HG02571 (cell line): ENCODE results near the gene TUBA4A.
"Not testable (repeated sequence)": the region's sequence is repeated elsewhere in the genome, so short reads cannot be mapped to it uniquely, and the experiment has no call there.

Source experiments
- ATAC-seq: cut with Tn5 transposase; IDR thresholded peaks from one replicate; pipeline ENCODE4 v1.9.1; 2021; ENCODE audit warnings: mild to moderate bottlenecking, moderate library complexity; ENCODE audit not compliant: unreplicated experiment

Gene TUBA4A

DNA sequence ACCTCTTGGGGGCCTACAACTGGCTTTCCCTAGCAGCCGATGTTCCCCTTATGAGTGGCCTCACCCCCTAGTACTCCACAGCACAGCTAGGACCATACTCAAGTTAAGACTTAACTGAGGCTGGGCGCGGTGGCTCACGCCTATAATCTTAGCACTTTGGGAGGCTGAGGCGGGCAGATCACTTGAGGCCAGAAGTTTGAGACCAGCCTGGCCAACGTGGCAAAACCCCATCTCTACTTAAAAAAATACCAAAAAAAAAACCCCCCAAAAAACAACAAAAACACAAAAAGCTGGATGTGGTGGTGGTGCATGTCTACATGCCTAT is 33.4 kb upstream of the TUBA4A start:
- not testable (repeated sequence) for ATAC-seq

DNA sequence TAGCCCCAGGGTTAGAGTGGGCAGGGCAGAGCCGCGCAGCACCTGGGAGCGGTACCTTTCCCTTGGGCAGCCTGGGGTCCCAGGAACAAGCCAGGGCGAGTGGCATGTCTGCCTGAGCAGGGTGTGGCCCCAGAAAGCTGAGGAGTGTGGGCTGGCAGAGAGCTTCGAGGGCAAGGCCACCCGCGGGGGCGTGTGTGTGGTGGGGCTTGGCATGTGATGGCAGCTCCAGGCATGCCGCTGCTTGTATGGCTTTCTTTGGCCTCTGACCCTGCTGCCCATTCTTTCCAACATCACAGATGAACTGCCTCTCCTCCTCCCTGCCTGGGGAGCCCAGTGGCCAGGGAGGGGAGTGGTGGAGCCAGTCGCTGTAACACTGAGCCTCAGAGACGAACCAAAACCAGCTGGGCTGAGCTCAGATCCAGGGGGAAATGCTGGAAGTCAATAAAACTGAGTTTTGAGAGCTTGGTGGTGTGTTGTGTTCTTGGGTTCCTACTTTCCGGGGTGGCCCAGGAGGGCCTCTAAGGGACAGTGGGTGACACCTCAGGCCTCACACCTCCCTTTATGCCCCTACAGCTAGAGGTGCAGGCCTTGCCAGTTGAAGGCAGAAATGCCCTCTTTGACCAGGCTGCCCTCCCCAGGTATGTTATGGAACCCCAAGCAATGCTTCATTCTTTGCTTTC is 32.9 kb upstream of the TUBA4A start:
- no peak for ATAC-seq

GRCh38 chr2:219285894-219286425 is 32.2 kb upstream of the TUBA4A start:
- ATAC-seq = no peak

- ATAC-seq = no peak
Measured at GRCh38 chr2:219285373-219285735, 31.6 kb upstream of the TUBA4A start.

GRCh38 chr2:219284501-219285372 is 31.0 kb upstream of the TUBA4A start:
- no peak for ATAC-seq

GRCh38 chr2:219282943-219283581 is 29.3 kb upstream of the TUBA4A start:
- ATAC-seq = no peak

DNA sequence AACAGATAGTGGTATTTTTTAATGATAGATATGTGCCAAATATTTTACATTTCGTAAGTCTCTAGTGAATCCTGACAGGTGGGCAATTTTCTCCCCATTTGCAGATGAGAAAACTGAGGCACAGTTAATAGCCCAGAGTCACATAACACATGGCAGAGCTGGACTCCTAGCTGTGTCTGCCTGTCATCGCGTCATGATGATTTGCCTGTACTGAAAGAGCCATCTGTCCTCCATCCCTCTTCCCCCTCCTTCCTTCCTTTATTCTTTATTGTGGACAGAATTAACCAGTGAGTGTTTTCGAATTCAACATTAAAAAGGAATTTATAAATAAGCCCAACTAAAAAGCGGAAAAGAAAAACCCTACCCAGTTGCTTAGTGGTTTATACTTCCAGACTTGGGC is 28.7 kb upstream of the TUBA4A start:
- no peak for ATAC-seq

DNA sequence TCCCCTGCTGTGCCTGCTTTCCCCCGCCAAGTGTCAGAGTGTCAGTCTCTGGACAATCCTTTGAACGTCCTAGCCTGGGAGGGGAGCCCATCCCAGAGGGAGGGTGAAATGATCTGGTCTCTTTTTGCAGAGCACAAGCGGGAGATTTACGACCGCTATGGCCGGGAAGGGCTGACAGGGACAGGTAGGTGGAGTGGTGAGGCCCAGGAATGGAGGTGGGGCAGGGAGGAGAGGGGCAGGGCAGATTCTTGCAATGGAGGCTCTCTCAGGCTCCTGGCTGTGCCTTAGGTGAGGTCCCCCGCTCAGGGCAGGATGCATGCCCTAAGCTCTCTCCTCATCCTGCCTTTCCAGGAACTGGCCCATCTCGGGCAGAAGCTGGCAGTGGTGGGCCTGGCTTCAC is 27.9 kb upstream of the TUBA4A start:
- no peak for ATAC-seq

DNA sequence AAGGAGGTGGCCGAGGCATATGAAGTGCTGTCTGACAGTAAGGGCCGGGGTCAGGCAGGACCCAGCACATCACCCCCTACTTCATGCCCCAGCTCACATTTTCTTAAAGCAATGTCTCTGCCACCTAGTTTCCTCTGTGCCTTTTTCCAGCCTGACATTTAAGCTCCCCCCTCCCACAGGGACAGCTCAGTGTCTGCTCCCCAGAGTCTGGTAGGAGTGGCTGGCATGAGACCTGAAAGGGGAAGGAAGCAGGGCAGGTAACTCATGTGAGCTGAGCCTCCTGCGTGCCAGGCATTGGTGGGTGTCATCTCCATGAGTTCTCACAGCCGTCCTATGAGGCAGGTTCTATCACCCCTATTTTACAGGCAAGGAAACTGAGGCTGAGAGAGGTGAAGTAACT is 26.9 kb upstream of the TUBA4A start:
- ATAC-seq = no peak

- no peak for ATAC-seq
Measured at GRCh38 chr2:219279916-219280516, 26.3 kb upstream of the TUBA4A start.

DNA sequence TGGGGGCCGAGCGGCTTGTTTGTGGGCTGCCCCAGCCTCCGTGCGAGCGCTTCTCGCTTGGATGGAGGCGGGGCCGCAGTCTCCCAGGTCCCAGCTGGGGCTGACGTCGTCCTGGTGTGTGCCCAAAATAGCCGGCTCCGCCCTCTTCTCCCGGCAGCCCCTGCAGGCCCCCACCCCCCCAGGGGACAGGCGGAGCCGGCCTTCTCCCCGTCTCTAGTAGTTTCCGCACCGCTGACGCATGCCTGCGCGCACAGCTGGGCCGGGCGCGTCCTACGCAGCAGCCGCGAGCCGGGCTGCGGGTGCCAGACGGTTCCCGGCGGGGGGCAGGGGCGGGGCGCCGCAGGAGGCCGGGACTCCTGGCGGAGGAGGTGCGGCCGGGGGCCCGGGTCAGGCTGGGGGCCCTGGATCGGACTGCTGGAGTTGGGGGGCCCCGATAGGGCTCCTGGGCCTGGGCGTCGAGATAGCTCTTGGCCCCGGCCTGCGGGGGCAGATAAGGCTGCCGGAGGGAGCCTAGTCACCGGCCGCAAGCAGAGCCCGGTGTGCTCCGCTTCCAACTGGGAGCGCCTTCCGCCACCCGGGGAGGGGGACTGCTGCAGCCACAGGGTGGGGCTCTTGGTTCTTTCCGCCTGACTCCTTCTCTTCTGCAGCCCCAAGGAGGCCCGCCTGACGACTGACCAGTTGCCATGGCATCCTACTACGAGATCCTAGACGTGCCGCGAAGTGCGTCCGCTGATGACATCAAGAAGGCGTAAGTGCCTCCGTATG is 25.6 kb upstream of the TUBA4A start, which contains the start of gene DNAJB2:
TSS of gene DNAJB2 (plus strand) at position 216 of the 765 bp plus-strand sequence. CDS start at position 684, 468 bp downstream.
- ATAC-seq = peak; percentile 84

- ATAC-seq = peak; percentile 4
Measured at GRCh38 chr2:219278655-219279150, 25.0 kb upstream of the TUBA4A start.

GRCh38 chr2:219277703-219278654 is 24.3 kb upstream of the TUBA4A start:
- no peak for ATAC-seq

DNA sequence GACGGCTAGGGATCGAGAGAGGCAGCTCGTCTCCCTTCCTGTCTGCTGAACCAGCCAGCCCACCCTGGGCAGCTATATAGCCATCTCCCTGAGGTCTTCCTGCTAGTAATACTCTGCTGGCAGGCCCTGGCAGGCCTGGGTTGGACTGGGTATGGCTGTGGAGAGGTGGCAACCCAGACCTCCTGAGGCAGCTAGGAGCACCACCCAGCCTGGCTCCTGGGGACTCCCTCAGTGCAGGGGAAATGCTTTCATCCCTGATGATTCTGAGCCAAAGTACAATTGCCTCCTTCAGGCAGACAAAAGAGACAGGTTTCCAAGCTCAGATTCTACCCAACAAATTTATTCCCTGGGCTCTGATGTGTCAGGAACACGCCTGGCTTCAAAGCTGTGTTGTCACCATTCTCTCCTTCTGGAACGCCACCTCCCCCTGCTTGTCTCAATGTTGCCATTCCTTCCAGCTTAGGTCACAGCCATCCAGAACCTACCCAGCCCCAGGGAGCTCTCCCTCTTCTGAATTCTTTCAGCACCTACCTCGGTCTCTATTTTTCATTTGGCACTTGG is 20.7 kb upstream of the TUBA4A start:
- no peak for ATAC-seq

DNA sequence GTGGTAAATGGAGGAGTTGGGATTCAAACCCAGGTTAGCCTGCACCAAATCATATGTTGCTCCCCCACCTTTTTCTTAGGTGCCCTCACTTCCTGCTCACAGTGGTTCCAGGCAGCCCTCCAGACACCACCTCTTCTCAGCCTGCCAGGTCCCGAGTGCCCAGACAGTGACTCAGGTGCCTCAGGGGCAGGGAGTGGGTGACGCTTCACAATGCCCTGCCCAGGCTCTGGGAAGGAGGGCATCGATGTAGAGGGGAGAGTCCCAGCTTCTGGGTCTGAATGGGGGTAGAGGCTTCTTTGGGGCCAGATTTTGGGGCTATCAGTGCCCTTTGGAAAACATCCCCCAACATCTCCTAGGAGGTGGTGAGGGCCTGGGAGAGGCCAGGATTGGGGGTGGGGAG is 20.2 kb upstream of the TUBA4A start:
- ATAC-seq = no peak

GRCh38 chr2:219272995-219273394 is 19.3 kb upstream of the TUBA4A start:
- ATAC-seq = no peak

- ATAC-seq = no peak
Measured at GRCh38 chr2:219272356-219272755, 18.6 kb upstream of the TUBA4A start.

DNA sequence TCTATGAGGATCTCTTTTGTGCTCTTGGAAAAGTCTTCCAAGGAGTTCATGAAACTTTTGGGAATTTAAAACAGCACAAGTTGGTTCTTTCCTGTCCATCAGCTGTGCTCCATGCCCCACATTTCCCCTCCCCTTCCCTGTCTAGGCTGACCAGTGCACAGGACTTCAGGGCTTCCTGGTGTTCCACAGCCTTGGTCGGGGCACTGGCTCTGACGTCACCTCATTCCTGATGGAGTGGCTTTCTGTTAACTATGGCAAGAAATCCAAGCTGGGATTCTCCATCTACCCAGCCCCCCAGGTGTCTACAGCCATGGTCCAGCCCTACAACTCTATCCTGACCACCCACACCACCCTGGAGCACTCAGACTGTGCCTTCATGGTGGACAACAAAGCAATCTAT is 17.3 kb upstream of the TUBA4A start:
- ATAC-seq = no peak

- ATAC-seq = no peak
Measured at GRCh38 chr2:219270055-219270372, 16.3 kb upstream of the TUBA4A start.
